Regular cardiac myocyte (primary cell): ENCODE data around the gene PMM1. TPM values are rescaled to one million over a fixed set of nuclear protein-coding genes. Genes with fewer than 3 reads are reported as not detected.

Experiments
- total RNA-seq: library from RNA; depleted of rRNA; stranded (reverse); fragments of >200 nt; gene quantifications from 2 replicates; pipeline ENCODE4 v1.2.3, GENCODE V29; 2014

The PMM1 gene
- total RNA-seq: 17.2 and 56.6 TPM in 2 replicates

GRCh38 chr22:41589391-41590241 lies at the start of gene PMM1:
Gene PMM1, minus strand, starts transcription at chr22:41589840. Its CDS starts 35 bp downstream, at chr22:41589805.

GRCh38 chr22:41621099-41621910 lies 31.7 kb upstream of the PMM1 start, which contains the start of gene XRCC6:
Gene XRCC6, plus strand, starts transcription at chr22:41621295. Its CDS starts 710 bp downstream, at chr22:41622005.

DNA sequence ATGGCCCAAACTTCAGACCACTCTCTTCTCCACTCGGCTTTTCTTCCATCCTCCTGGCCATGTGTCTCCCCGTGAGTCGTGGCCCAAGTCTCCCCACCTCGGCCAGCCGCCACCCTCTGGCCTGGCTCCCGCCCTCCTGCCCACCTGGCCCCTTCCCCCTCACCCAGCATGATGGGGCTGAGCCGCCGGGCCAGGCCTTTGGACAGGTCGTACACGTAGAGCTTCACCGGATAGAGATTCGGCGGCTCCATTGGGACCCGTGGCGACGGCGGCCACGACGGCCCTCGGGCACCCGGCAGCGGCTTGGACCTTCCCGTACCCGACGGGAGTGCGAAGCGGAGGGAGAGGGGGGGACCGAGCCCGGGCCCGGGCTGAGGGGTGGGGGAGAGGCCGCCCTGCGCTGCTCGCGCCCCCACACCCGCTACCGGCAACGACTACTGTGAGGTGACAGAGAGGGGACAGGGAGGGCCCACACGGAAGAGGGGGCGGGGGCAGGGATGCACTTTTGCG lies 31.0 kb upstream of the PMM1 start, which contains the start of gene DESI1:
DESI1 (minus strand) TSS at position 455 of the 510 bp plus-strand sequence; CDS start at position 251, 204 bp downstream.

DNA sequence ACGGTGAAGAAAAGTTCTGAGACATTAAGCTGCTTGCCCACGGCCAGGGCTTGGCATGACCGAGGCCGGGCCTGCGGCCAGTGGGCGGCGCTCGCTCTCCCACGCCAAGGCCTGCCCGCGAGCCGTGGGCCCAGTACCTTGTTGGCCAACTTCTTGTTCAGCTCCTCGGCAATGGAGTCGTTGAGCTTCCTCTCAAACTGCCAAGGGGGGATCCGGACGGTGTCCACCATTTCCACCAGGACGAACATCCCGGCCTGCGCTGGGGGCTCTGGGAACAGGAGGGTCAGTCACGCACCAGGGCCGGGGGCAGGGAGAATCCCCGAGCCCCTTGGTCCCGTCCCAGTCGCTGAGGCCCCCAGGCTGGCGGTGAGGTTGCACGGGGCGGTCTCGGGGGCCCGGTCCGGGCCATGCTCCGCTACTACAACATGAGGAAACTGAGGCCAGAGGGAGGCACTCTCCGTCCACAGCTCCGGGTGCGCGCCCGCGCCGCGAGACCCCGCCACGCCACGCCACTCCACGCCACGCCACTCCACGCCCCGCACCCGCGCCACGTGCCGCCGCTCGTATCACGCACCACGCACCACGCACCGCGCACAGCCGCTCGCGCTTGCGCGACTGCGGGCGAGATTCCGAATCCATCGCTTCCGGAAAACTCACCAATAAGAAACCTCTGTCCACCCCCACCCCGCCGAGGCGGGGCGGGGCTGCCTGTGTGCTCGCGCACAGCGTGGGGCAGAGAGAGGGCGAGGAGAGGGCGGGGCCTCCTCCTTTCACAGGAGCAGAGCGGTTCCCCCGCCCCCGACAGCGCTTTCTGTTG lies 45.6 kb downstream of the PMM1 start, which contains the start of gene POLR3H:
POLR3H (minus strand) TSS at position 617 of the 817 bp plus-strand sequence; CDS start at position 248, 369 bp downstream.

Other genes with a start within 250 kb of the PMM1 start
- gene TEF, start 207.9 kb downstream of the PMM1 start, total RNA-seq: 3.6 and 7.0 TPM in 2 replicates
- gene TOB2, start 143.0 kb downstream of the PMM1 start, total RNA-seq: 9.0 and 19.9 TPM in 2 replicates
- gene PHF5A, start 121.1 kb downstream of the PMM1 start, total RNA-seq: 47.6 and 93.9 TPM in 2 replicates
- gene ACO2, start 120.7 kb downstream of the PMM1 start, total RNA-seq: 57.5 and 103 TPM in 2 replicates
- 14.4 and 18.8 TPM in 2 replicates for gene POLR3H, start 45.4 kb downstream of the PMM1 start, total RNA-seq
- gene CSDC2, start 28.8 kb downstream of the PMM1 start, total RNA-seq: under 0.01 and 0.56 TPM in 2 replicates
- 13.0 and 24.2 TPM in 2 replicates for gene DESI1, start 31.2 kb upstream of the PMM1 start, total RNA-seq
- 264 and 453 TPM in 2 replicates for gene XRCC6, start 31.5 kb upstream of the PMM1 start, total RNA-seq
- gene SNU13, start 99.0 kb upstream of the PMM1 start, total RNA-seq: 69.9 and 127 TPM in 2 replicates
- gene MEI1, start 109.7 kb upstream of the PMM1 start, total RNA-seq: 0.96 and 1.7 TPM in 2 replicates
- 7.9 and 11.3 TPM in 2 replicates for gene CCDC134, start 210.8 kb upstream of the PMM1 start, total RNA-seq
- gene SREBF2, start 243.3 kb upstream of the PMM1 start, total RNA-seq: 23.4 and 33.0 TPM in 2 replicates